HL-60/S4 treated with retinoic acid at 250 ng/mL for 4 days and 3 days (cell line): ENCODE results near the gene CLCF1.
"Not testable (repeated sequence)": the region's sequence is repeated elsewhere in the genome, so short reads cannot be mapped to it uniquely, and the experiment has no call there.

Experiments
- in situ Hi-C: fragments of 300-500 bp; cut with MboI; formaldehyde crosslinking; loops from 2 replicates; pipeline ENCODE4 v1.7.0; 2022; ENCODE audit warnings: low sequenced_read_pairs

Gene CLCF1

GRCh38 chr11:67409261-67409666 lies 35.9 kb upstream of the CLCF1 start:
- in situ Hi-C loops = no loop called here

GRCh38 chr11:67408437-67409200 lies 35.2 kb upstream of the CLCF1 start:
- in situ Hi-C loops = no loop called here

- in situ Hi-C loops = no loop called here
Observed at GRCh38 chr11:67407688-67408163, 34.3 kb upstream of the CLCF1 start.

- in situ Hi-C loops = no loop called here
Observed at GRCh38 chr11:67406969-67407687, 33.7 kb upstream of the CLCF1 start.

- in situ Hi-C loops = no loop called here
Observed at GRCh38 chr11:67406420-67406968, 33.1 kb upstream of the CLCF1 start.

GRCh38 chr11:67405688-67406339 lies 32.4 kb upstream of the CLCF1 start:
- in situ Hi-C loops = no loop called here

- in situ Hi-C loops = no loop called here
Observed at GRCh38 chr11:67405196-67405567, 31.8 kb upstream of the CLCF1 start.

- in situ Hi-C loops = no loop called here
Observed at GRCh38 chr11:67404515-67405195, 31.3 kb upstream of the CLCF1 start.

- in situ Hi-C loops = not testable (repeated sequence)
Observed at GRCh38 chr11:67403085-67403484, 29.7 kb upstream of the CLCF1 start.

- in situ Hi-C loops = not testable (repeated sequence)
Observed at GRCh38 chr11:67402192-67402839, 28.9 kb upstream of the CLCF1 start.

GRCh38 chr11:67401495-67402191 lies 28.2 kb upstream of the CLCF1 start, which contains the start of gene PPP1CA:
PPP1CA (minus strand) TSS chr11:67401858; CDS start chr11:67401782, 76 bp downstream.
- in situ Hi-C loops = no loop called here

GRCh38 chr11:67400942-67401494 lies 27.6 kb upstream of the CLCF1 start:
- in situ Hi-C loops = no loop called here

- in situ Hi-C loops = no loop called here
Observed at GRCh38 chr11:67400251-67400941, 27.0 kb upstream of the CLCF1 start.

- in situ Hi-C loops = no loop called here
Observed at GRCh38 chr11:67398661-67399563, 25.5 kb upstream of the CLCF1 start.

GRCh38 chr11:67397986-67398660 lies 24.7 kb upstream of the CLCF1 start:
- in situ Hi-C loops = no loop called here

- in situ Hi-C loops = no loop called here
Observed at GRCh38 chr11:67397536-67397935, 24.1 kb upstream of the CLCF1 start.
